HEK293 (cell line): Measurements from ENCODE around the gene PDLIM5.

ENCODE experiments used
- CTCF ChIA-PET: fragments of 350-600 bp; formaldehyde crosslinking; extraction: SDS; loops from one replicate; lab custom pipeline; 2021; ENCODE audit warnings: antibody characterized with exemption; lab: Yijun Ruan, JAX
- POLR2A ChIA-PET: fragments of 300-600 bp; formaldehyde crosslinking; extraction: SDS; loops from one replicate; lab custom pipeline; 2020; ENCODE audit warnings: antibody characterized with exemption, inconsistent platforms; lab: Yijun Ruan, JAX
- H3K27ac ChIP-seq: fragments of 200-500 bp; sonication (Bioruptor generic); 2 replicates; pipeline ENCODE4 v1.5.1; 2014; ENCODE audit warnings: low read depth, low read length, control low read depth, inconsistent platforms; ENCODE audit errors: extremely low read depth
- H3K36me3 ChIP-seq, 2 experiments: fragments of 200-500 bp in 1 of 2; sonication (Bioruptor generic) in 1 of 2; 1 replicate in 1 of 2; 2 replicates in 1 of 2; pipeline ENCODE4 v1.5.1; 2014 to 2017; ENCODE audit warnings: inconsistent platforms in 2 of 2, low read length in 2 of 2; ENCODE audit not compliant: control insufficient read depth in 2 of 2, insufficient read depth in 1 of 2
- H3K4me1 ChIP-seq: fragments of 200-500 bp; sonication (Bioruptor generic); 2 replicates; pipeline ENCODE4 v1.5.1; 2014; ENCODE audit warnings: mild to moderate bottlenecking, low read length, inconsistent platforms; ENCODE audit not compliant: control insufficient read depth, insufficient read depth
- H3K4me3 ChIP-seq: 2 replicates; pipeline ENCODE4 v1.5.1; 2011; ENCODE audit warnings: low read depth, mild to moderate bottlenecking, control low read depth, low read length, moderate library complexity
- H3K9me3 ChIP-seq: fragments of 200-500 bp; sonication (Bioruptor generic); 2 replicates; pipeline ENCODE4 v1.5.1; 2014; ENCODE audit warnings: low read depth, low read length, inconsistent platforms; ENCODE audit not compliant: control insufficient read depth, insufficient read depth
- PRDM10 ChIP-seq: fragments of 450-650 bp; formaldehyde crosslinking; IDR thresholded peaks from 2 replicates; pipeline ENCODE4 v1.5.1; 2016; ENCODE audit warnings: missing biosample characterization, missing genetic modification characterization
- SP3 ChIP-seq: fragments of 450-650 bp; formaldehyde crosslinking; IDR thresholded peaks from 2 replicates; pipeline ENCODE4 v1.5.1; 2016; ENCODE audit warnings: missing biosample characterization, missing genetic modification characterization
- ZBTB7A ChIP-seq: fragments of 450-650 bp; formaldehyde crosslinking; IDR thresholded peaks from 2 replicates; pipeline ENCODE4 v1.5.1; 2016; ENCODE audit warnings: low read depth, missing biosample characterization, missing genetic modification characterization
- ZNF132 ChIP-seq: fragments of 450-650 bp; formaldehyde crosslinking; IDR thresholded peaks from 2 replicates; pipeline ENCODE4 v1.5.1; 2017; ENCODE audit warnings: missing biosample characterization, missing genetic modification characterization, borderline replicate concordance
- ZNF157 ChIP-seq: fragments of 450-650 bp; formaldehyde crosslinking; IDR thresholded peaks from 2 replicates; pipeline ENCODE4 v1.5.1; 2016; ENCODE audit warnings: missing biosample characterization, missing genetic modification characterization
- ZNF16 ChIP-seq: fragments of 450-650 bp; formaldehyde crosslinking; IDR thresholded peaks from 2 replicates; pipeline ENCODE4 v1.5.1; 2016; ENCODE audit warnings: low read depth, missing biosample characterization, missing genetic modification characterization
- ZNF292 ChIP-seq: fragments of 450-650 bp; formaldehyde crosslinking; IDR thresholded peaks from 2 replicates; pipeline ENCODE4 v1.5.1; 2016; ENCODE audit warnings: low read depth, missing biosample characterization, missing genetic modification characterization, borderline replicate concordance
- ZNF311 ChIP-seq: fragments of 450-650 bp; formaldehyde crosslinking; IDR thresholded peaks from 2 replicates; pipeline ENCODE4 v1.5.1; 2017; ENCODE audit warnings: missing biosample characterization, missing genetic modification characterization, borderline replicate concordance
- ZNF473 ChIP-seq: fragments of 450-650 bp; formaldehyde crosslinking; IDR thresholded peaks from 2 replicates; pipeline ENCODE4 v1.5.1; 2017; ENCODE audit warnings: missing biosample characterization, missing genetic modification characterization
- ZNF555 ChIP-seq: fragments of 450-650 bp; formaldehyde crosslinking; conservative IDR thresholded peaks from 2 replicates; pipeline ENCODE4 v1.5.1; 2017; ENCODE audit warnings: missing biosample characterization, mild to moderate bottlenecking, missing genetic modification characterization, inconsistent platforms
- ZNF596 ChIP-seq: fragments of 450-650 bp; IDR thresholded peaks from 2 replicates; pipeline ENCODE4 v1.5.0; 2018; ENCODE audit warnings: missing biosample characterization, mild to moderate bottlenecking, missing genetic modification characterization, moderate library complexity
- ZSCAN23 ChIP-seq: fragments of 450-650 bp; formaldehyde crosslinking; IDR thresholded peaks from 2 replicates; pipeline ENCODE4 v1.5.1; 2016; ENCODE audit warnings: missing biosample characterization, missing genetic modification characterization
- TF ChIP-seq, protein P1 (sequence below): fragments of 450-650 bp; formaldehyde crosslinking; IDR thresholded peaks from 2 replicates; pipeline ENCODE4 v1.5.1; 2017; ENCODE audit warnings: missing biosample characterization, missing genetic modification characterization
- TF ChIP-seq, protein P2 (sequence below): fragments of 450-650 bp; formaldehyde crosslinking; IDR thresholded peaks from 2 replicates; pipeline ENCODE4 v1.5.1; 2016; ENCODE audit warnings: missing biosample characterization, missing genetic modification characterization
- TF ChIP-seq, protein P3 (sequence below): fragments of 450-650 bp; formaldehyde crosslinking; optimal IDR thresholded peaks from 2 replicates; pipeline ENCODE3; 2016; ENCODE audit warnings: missing biosample characterization, mild to moderate bottlenecking, missing genetic modification characterization

Gene PDLIM5

DNA sequence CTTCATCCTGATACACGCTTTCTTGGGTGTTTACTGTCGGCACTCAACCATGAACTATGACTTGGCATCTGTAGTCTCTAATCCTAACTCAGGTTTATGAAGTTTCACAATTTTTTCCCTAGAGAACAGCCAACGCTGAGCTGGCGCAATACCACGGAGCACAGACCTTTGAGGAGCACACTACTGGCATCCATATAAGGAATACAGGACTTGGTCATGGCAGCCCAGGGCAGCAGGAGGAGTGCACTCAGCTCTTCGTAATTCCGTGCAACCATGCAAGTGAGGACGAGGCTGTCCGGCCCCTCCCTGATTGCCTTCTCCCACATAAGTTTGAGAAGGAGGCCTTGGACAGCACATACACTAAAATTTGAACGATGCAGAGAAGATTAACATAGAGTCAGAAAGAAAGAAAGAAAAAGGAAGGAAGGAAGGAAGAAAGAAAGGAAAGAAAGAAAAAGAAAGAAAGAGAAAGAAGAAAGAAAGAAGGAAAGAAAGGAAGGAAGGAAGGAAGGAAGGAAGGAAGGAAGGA lies 41.0 kb upstream of the PDLIM5 start (continued):
- TF ChIP-seq ZNF555 (tag by site-specific recombination) (no peak), ZNF292 (no peak), ZSCAN23 (tag by site-specific recombination) (no peak)
- TF ChIP-seq, protein P1, sequence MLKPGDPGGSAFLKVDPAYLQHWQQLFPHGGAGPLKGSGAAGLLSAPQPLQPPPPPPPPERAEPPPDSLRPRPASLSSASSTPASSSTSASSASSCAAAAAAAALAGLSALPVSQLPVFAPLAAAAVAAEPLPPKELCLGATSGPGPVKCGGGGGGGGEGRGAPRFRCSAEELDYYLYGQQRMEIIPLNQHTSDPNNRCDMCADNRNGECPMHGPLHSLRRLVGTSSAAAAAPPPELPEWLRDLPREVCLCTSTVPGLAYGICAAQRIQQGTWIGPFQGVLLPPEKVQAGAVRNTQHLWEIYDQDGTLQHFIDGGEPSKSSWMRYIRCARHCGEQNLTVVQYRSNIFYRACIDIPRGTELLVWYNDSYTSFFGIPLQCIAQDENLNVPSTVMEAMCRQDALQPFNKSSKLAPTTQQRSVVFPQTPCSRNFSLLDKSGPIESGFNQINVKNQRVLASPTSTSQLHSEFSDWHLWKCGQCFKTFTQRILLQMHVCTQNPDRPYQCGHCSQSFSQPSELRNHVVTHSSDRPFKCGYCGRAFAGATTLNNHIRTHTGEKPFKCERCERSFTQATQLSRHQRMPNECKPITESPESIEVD (tag by site-specific recombination) = peak; percentile 90

DNA sequence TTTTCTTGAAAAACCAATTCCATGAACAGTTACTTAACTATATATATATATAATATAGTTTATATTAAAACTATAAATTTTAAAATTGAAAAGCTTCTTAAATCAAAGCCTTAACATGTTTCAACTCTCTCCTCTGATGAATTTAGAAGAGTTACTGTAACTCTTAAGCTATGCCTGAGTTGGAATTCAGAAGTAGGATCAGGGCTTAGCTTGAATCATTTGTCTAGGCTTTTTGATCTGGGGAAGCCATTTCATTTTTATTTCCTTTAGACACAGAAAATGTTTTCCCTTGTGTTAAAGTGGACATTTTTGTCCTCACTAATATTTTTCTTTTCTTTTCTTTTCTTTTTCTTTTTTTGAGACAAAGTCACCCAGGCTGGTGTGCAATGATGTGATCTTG lies 40.4 kb upstream of the PDLIM5 start:
- CTCF ChIA-PET = no interaction called here
- no peak overlapping the region for H3K4me3 ChIP-seq
- H3K4me1 ChIP-seq = no peaks in the 10 kb centered on the region
- no peaks in the 10 kb centered on the region for H3K9me3 ChIP-seq
- POLR2A ChIA-PET = no interaction called here
- no peak overlapping the region for H3K27ac ChIP-seq
- H3K36me3 ChIP-seq = no peaks in the 10 kb centered on the region
- TF ChIP-seq ZNF16 (tag by site-specific recombination) (no peak), ZNF157 (tag by site-specific recombination) (no peak), PRDM10 (no peak), ZNF132 (tag by site-specific recombination) (no peak), ZNF292 (no peak), ZBTB7A (tag by site-specific recombination) (no peak), SP3 (tag by site-specific recombination) (no peak), ZNF311 (tag by site-specific recombination) (no peak), ZNF473 (tag by site-specific recombination) (no peak), ZNF596 (tag by site-specific recombination) (no peak)
- TF ChIP-seq, protein P2, sequence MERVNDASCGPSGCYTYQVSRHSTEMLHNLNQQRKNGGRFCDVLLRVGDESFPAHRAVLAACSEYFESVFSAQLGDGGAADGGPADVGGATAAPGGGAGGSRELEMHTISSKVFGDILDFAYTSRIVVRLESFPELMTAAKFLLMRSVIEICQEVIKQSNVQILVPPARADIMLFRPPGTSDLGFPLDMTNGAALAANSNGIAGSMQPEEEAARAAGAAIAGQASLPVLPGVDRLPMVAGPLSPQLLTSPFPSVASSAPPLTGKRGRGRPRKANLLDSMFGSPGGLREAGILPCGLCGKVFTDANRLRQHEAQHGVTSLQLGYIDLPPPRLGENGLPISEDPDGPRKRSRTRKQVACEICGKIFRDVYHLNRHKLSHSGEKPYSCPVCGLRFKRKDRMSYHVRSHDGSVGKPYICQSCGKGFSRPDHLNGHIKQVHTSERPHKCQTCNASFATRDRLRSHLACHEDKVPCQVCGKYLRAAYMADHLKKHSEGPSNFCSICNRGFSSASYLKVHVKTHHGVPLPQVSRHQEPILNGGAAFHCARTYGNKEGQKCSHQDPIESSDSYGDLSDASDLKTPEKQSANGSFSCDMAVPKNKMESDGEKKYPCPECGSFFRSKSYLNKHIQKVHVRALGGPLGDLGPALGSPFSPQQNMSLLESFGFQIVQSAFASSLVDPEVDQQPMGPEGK (tag by site-specific recombination) = no peak
- TF ChIP-seq, protein P3, sequence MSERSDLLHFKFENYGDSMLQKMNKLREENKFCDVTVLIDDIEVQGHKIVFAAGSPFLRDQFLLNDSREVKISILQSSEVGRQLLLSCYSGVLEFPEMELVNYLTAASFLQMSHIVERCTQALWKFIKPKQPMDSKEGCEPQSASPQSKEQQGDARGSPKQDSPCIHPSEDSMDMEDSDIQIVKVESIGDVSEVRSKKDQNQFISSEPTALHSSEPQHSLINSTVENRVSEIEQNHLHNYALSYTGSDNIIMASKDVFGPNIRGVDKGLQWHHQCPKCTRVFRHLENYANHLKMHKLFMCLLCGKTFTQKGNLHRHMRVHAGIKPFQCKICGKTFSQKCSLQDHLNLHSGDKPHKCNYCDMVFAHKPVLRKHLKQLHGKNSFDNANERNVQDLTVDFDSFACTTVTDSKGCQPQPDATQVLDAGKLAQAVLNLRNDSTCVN (tag by site-specific recombination) = no peak
